Measurements from ENCODE around the gene ODF2. TPM values are rescaled to one million over a fixed set of nuclear protein-coding genes. Genes with fewer than 3 reads are reported as not detected.

The ODF2 gene
- 31.4 and 34.7 TPM in 2 replicates for total RNA-seq

DNA sequence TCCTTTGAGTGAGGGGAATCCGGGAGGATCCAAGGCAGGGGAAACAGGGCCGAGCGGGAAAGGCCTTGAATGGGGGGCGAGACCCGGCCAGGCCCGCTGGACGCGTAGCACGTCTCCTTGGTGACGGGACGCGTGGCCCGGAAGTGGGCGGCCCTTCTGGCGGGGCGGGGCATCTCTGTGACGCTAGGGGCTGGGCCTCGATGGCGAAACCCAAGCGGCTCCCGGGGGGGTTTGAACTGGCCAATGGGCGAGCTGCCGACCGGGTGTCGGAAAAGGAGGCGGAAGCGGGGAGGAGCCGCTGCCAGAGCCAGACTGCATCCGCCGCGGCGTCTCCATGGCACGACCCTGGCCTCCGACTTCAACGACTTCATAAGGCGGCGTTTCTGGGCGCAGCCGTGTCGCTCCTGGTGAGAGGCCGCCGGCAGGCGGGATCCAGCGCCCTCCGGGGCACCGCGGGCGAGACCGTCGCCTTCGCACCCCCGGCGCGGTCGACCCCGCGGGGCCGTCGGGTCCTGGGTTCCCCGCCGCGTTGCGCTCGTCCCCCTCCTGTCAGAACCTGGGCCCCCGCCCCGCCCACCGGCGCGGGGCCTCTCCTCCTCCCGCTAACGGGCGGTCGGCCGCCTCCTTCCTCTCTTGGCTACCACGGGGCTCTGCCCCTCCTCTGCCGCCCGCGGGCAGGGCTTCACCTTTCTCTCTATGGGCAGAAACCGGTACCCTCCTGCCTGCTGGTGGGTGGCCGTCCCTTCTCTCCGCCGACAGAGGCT is at the start of gene ODF2:
ODF2 (plus strand) TSS at position 158 of the 764 bp plus-strand sequence; CDS start at position 244, 86 bp downstream.

DNA sequence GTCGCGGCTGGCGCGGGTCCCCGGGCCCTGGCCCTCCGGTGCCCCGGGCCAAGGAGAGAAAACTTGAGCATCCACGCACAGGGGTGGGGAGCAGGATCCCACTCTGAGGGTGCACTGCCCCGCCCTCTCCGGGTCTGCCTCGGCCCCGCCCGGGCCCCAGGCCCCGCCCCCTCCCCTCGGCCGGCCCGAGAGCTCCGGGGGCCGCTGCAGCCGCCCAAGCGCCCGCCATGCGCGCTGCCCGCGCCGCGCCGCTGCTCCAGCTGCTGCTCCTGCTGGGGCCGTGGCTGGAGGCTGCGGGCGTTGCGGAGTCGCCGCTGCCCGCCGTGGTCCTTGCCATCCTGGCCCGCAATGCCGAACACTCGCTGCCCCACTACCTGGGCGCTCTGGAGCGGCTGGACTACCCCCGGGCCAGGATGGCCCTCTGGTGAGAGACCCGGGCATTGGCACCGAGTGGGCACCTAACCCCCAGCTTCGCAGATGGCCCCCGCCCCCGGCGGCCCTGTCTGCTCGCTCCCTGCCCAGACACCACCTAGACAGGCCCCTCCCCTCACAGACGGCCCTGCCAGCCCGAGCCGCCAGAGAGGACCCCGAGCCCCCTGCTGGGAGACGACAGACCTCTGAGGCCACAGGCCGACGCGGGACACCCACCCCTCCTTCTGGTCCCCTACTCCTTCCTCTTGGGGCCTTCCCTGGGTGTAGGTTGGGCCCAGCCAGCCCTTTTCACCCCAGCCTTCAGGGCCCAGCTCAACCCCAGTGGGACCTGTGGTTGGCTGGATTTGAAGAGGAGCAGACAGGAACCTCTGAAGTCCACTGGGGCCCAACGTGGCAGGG is 34.9 kb upstream of the ODF2 start, which contains the start of gene CERCAM:
CERCAM (plus strand) TSS at position 207 of the 831 bp plus-strand sequence; CDS start at position 228, 21 bp downstream.

DNA sequence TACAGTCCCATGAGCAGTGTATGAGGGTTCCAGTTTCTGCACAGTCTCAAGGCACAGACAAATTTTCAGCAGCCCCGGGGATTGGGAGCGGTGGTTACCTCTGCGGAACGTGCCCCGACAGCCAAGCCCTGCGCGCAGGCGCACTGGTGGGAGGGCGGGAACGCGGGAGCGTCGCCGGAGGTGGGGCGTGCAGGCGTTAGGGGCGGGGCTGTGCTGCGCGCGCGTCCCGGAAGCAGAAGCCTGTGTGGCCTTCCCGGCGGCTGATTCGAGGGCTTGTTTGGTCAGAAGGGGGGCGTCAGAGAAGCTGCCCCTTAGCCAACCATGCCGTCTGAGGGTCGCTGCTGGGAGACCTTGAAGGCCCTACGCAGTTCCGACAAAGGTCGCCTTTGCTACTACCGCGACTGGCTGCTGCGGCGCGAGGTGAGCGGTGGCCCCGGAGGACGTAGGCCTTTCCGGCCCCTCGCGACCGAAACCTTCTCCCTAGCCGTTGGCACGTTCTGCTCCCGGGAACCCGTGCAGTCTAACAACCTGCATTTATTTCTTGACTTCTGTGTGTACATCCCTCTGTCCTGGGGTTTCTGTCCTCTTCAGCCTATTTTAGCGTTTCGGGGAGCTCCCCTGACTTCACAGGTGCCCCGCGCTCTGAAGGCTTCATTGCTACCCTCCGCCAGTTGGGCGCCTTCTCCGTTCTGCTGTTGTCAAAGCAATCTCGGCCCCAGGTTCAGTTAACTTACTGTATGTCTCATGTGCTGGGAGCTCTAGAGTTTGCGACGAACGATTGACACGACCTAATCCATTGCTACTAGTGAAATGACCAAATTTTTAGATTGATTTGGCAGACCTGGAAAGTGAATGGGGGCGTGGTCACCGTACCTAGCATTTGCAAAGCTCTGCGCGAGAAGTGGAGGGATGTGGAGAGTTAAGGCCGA is 48.9 kb downstream of the ODF2 start, which contains the start of gene GLE1:
GLE1 (plus strand) TSS at position 235 of the 929 bp plus-strand sequence; CDS start at position 322, 87 bp downstream.

Other genes starting within 250 kb of the ODF2 start
- 56.6 and 64.2 TPM in 2 replicates for gene GOLGA2, start 180.0 kb upstream of the ODF2 start, total RNA-seq
- gene SWI5, start 179.7 kb upstream of the ODF2 start, total RNA-seq, result 17.0 and 39.1 TPM in 2 replicates
- gene TRUB2, start 133.6 kb upstream of the ODF2 start, total RNA-seq, result 11.7 and 20.5 TPM in 2 replicates
- gene COQ4, start 133.2 kb upstream of the ODF2 start, total RNA-seq, result 35.4 and 44.9 TPM in 2 replicates
- 40.7 and 48.2 TPM in 2 replicates for gene SLC27A4, start 115.5 kb upstream of the ODF2 start, total RNA-seq
- gene URM1, start 84.6 kb upstream of the ODF2 start, total RNA-seq, result 24.1 and 29.1 TPM in 2 replicates
- gene CERCAM, start 35.1 kb upstream of the ODF2 start, total RNA-seq, result 57.5 and 64.2 TPM in 2 replicates
- gene GLE1, start 48.7 kb downstream of the ODF2 start, total RNA-seq, result 25.5 and 28.4 TPM in 2 replicates
- 147 and 175 TPM in 2 replicates for gene SPTAN1, start 96.6 kb downstream of the ODF2 start, total RNA-seq
- gene DYNC2I2, start 200.8 kb downstream of the ODF2 start, total RNA-seq, result 103 and 105 TPM in 2 replicates
- gene SET, start 233.2 kb downstream of the ODF2 start, total RNA-seq, result 311 and 341 TPM in 2 replicates
- 5.8 and 6.3 TPM in 2 replicates for gene PKN3, start 246.5 kb downstream of the ODF2 start, total RNA-seq

Data from airway epithelial cell (primary cell).